ENCODE results near the gene PLVAP.
"Not testable (repeated sequence)": the region's sequence is repeated elsewhere in the genome, so short reads cannot be mapped to it uniquely, and the experiment has no call there.

Gene PLVAP

GRCh38 chr19:17401628-17402027 lies 24.5 kb upstream of the PLVAP start:
- DNase-seq (ENCODE audit: low spot score): no peak
- FAIRE-seq: no peak

GRCh38 chr19:17398902-17399527 lies 21.9 kb upstream of the PLVAP start:
- FAIRE-seq (no peak), DNase-seq (ENCODE audit: low spot score) (no peak)

GRCh38 chr19:17394891-17395415 lies 17.8 kb upstream of the PLVAP start:
- DNase-seq (ENCODE audit: low spot score): peak; percentile 35
- FAIRE-seq: no peak

- FAIRE-seq (no peak), DNase-seq (ENCODE audit: low spot score) (no peak)
Observed at GRCh38 chr19:17393914-17394313, 16.8 kb upstream of the PLVAP start, which contains the start of gene CCDC194. Gene CCDC194 (minus strand): TSS chr19:17394196. CDS start chr19:17394158, 38 bp downstream.

- FAIRE-seq: no peak
- DNase-seq (ENCODE audit: low spot score): peak; percentile 73
Observed at GRCh38 chr19:17393002-17393401, 15.9 kb upstream of the PLVAP start.

- FAIRE-seq (no peak), DNase-seq (ENCODE audit: low spot score) (no peak)
Observed at GRCh38 chr19:17391371-17392151, 14.4 kb upstream of the PLVAP start.

- no peak for FAIRE-seq
- peak; percentile 54 for DNase-seq (ENCODE audit: low spot score)
Observed at GRCh38 chr19:17390665-17391370, 13.7 kb upstream of the PLVAP start.

GRCh38 chr19:17389957-17390664 lies 13.0 kb upstream of the PLVAP start:
- FAIRE-seq (no peak), DNase-seq (ENCODE audit: low spot score) (no peak)

- DNase-seq (ENCODE audit: low spot score) (no peak), FAIRE-seq (no peak)
Observed at GRCh38 chr19:17389288-17389687, 12.1 kb upstream of the PLVAP start.

GRCh38 chr19:17385878-17386611 lies 8.9 kb upstream of the PLVAP start:
- FAIRE-seq (no peak), DNase-seq (ENCODE audit: low spot score) (peak; percentile 24)

- FAIRE-seq (no peak), DNase-seq (ENCODE audit: low spot score) (no peak)
Observed at GRCh38 chr19:17380426-17381138, 3.4 kb upstream of the PLVAP start.

GRCh38 chr19:17379221-17379631 lies 2.1 kb upstream of the PLVAP start:
- FAIRE-seq (no peak), DNase-seq (ENCODE audit: low spot score) (no peak)

- FAIRE-seq: no peak
Observed at GRCh38 chr19:17378271-17378670, 1.1 kb upstream of the PLVAP start.

GRCh38 chr19:17370026-17370587 lies 7.0 kb downstream of the PLVAP start:
- FAIRE-seq (no peak), DNase-seq (ENCODE audit: low spot score) (no peak)

More at GRCh38 chr19:17378271-17378670, 1.1 kb upstream of the PLVAP start:
- DNase-seq (ENCODE audit: low spot score): no peak

GRCh38 chr19:17365361-17365760 lies 11.8 kb downstream of the PLVAP start:
- DNase-seq (ENCODE audit: low spot score): no peak
- FAIRE-seq: no peak

- FAIRE-seq; DNase-seq (ENCODE audit: low spot score): not testable (repeated sequence)
Observed at GRCh38 chr19:17363852-17364605, 13.1 kb downstream of the PLVAP start.

- FAIRE-seq: no peak
- DNase-seq (ENCODE audit: low spot score): no peak
Observed at GRCh38 chr19:17359905-17360800, 17.0 kb downstream of the PLVAP start.

GRCh38 chr19:17358395-17358794 lies 18.7 kb downstream of the PLVAP start:
- no peak for FAIRE-seq
- DNase-seq (ENCODE audit: low spot score): peak; percentile 57
